Right hindlimb (tissue), 1 donor: ENCODE data around the gene PHC2.
A peak's percentile ranks its signal among the peaks of the same experiment; 100 is the strongest.

Source experiments
- DNase-seq: peaks from one replicate; pipeline ENCODE4 v3.0.0-alpha.2; 2018

PHC2 gene

GRCh38 chr1:33430692-33431593 is at the start of gene PHC2:
PHC2 (minus strand) TSS chr1:33431095; CDS start chr1:33375539, 55,556 bp downstream.
- peak; percentile 98 for DNase-seq

GRCh38 chr1:33477451-33477850 is 46.6 kb upstream of the PHC2 start:
- no peak for DNase-seq

- DNase-seq, result no peak
These were observed 43.0 kb upstream of the PHC2 start for GRCh38 chr1:33473900-33474299.

GRCh38 chr1:33472269-33472980 is 41.5 kb upstream of the PHC2 start, which contains the start of gene ZSCAN20:
ZSCAN20 (plus strand) TSS chr1:33472645; CDS start chr1:33479289, 6,644 bp downstream.
- DNase-seq, result peak; percentile 99

- DNase-seq, result no peak
These were observed 40.5 kb upstream of the PHC2 start for GRCh38 chr1:33471416-33471815.

- peak; percentile 83 for DNase-seq
These were observed 39.7 kb upstream of the PHC2 start for GRCh38 chr1:33470495-33471012.

- no peak for DNase-seq
These were observed 38.8 kb upstream of the PHC2 start for GRCh38 chr1:33469691-33470090.

- peak; percentile 54 for DNase-seq
These were observed 38.1 kb upstream of the PHC2 start for GRCh38 chr1:33468967-33469366.

- DNase-seq, result no peak
These were observed 37.6 kb upstream of the PHC2 start for GRCh38 chr1:33468531-33468930.

GRCh38 chr1:33468011-33468410 is 37.1 kb upstream of the PHC2 start:
- DNase-seq, result no peak

GRCh38 chr1:33466159-33466558 is 35.3 kb upstream of the PHC2 start:
- no peak for DNase-seq

- no peak for DNase-seq
These were observed 34.4 kb upstream of the PHC2 start for GRCh38 chr1:33465316-33465715.

GRCh38 chr1:33464552-33464951 is 33.7 kb upstream of the PHC2 start:
- DNase-seq, result no peak

- DNase-seq, result no peak
These were observed 31.7 kb upstream of the PHC2 start for GRCh38 chr1:33462405-33463164.

- DNase-seq, result no peak
These were observed 30.2 kb upstream of the PHC2 start for GRCh38 chr1:33460947-33461629.

GRCh38 chr1:33460144-33460543 is 29.2 kb upstream of the PHC2 start:
- DNase-seq, result no peak

GRCh38 chr1:33459691-33460090 is 28.8 kb upstream of the PHC2 start:
- no peak for DNase-seq

- DNase-seq, result no peak
These were observed 25.6 kb upstream of the PHC2 start for GRCh38 chr1:33456502-33456886.

GRCh38 chr1:33455539-33456501 is 24.9 kb upstream of the PHC2 start:
- peak; percentile 63 for DNase-seq

- DNase-seq, result no peak
These were observed 23.9 kb upstream of the PHC2 start for GRCh38 chr1:33454646-33455282.

- no peak for DNase-seq
These were observed 15.7 kb upstream of the PHC2 start for GRCh38 chr1:33446590-33446989.
